Inferior parietal cortex (tissue), 1 donor: Measurements from ENCODE around the gene CBX4.
"Not testable (repeated sequence)": the region's sequence is repeated elsewhere in the genome, so short reads cannot be mapped to it uniquely, and the experiment has no call there.

Source experiments
- DNase-seq: peaks from one replicate; pipeline ENCODE4 v3.0.0-alpha.2; 2016; ENCODE audit errors: extremely low spot score

Gene CBX4

DNA sequence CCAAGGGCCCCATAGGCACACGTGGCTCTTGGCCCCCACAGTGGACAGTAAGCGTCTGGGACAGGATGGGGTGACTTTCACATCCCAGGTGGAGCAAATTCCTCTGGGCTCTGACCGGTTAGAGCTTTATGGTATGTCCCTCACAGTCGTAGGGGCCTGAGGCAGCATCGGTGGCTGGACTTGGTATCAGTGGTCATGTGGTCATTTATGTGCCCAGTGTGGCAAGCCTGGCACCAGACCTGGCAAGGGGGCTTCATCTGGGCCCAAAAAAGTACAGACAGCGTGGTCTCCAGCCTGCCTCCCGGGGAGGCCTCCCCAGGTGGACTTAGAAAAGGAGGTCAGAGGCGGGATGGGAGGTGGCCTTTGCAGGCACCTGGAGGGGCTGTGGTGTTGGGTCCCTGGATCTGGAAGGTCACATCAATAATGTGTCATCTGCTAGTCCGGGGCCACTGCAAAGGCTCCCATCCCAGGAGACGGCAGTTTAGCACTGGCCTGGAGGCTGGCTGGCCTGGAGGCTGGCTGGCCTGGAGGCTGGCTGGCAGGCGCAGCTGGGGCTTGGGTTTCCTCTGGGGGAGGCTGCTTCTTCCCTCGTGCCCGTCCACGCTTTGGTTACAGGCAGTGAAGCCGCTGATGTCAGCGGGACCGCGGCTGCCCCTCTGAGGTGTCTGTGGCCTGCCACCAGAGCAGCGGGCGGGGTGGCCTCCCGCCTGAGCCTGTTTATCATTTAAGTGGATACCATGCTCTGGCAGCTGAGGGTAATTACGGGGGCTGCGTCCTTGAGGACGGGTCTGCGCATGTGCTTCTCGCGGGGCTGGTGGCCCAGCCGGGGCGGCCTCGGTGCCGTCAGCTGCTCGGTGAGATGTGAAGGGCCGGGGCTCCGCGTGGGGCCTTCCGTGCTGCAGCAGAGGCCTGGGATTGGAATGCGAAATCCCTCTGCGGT, 20.7 kb upstream of the CBX4 start:
- DNase-seq, result no peak

DNA sequence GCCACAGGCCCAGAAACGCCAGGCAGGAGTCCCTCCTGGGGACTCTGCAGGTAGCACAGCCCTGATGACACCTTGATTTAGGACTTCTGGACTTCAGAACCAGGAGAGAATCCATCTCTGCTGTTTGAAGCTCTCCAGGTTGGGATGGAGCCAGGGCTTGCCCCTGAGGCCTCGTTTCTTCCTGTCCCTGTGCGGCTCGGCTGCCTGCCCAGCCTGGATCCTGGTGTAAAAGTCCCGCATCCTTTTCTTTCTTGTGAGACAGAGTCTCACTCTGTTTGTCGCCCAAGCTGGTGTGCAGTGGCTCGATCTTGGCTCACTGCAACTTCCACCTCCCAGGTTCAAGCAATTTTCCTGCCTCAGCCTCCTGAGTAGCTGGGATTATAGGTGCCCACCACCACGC, 17.9 kb upstream of the CBX4 start:
- DNase-seq, result no peak

DNA sequence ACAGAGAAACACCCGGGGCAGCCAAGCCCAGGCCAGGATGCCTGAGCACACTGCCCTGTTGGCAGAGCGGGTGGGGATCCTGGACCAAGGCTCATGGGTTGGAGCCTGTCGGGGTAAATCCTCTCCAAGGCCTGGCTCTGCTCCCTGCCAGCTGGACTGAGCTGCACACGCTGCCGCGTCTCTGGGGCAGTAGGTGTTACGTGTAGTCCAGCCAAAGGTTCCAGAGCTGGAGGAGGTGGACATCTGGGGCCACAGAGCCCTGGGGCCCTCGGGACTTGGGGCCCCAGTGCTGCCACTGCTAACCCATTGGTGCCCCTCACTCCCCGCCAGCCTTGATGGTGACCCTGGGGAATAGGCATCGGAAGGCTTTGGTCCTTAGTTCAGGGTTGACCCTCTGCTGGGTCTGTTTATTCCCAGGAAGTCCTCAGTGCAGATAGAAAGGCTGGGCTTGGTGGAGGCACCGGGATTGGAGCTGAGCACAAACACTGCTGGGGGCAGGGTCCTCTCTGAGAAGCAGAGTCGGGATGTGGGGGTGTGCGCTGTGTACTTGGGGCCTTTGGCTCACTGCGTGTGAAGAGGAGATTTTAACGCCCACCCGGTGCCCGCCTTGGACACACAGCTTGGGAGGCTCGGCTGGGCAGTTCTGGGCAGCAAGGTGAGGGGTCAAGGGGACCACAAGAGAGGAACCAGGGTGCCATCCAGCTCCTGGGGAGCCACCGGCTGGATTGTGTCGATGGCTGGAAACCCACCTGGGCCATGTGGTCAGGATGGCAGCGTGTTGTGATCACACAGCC, 16.3 kb upstream of the CBX4 start:
- no peak for DNase-seq

DNA sequence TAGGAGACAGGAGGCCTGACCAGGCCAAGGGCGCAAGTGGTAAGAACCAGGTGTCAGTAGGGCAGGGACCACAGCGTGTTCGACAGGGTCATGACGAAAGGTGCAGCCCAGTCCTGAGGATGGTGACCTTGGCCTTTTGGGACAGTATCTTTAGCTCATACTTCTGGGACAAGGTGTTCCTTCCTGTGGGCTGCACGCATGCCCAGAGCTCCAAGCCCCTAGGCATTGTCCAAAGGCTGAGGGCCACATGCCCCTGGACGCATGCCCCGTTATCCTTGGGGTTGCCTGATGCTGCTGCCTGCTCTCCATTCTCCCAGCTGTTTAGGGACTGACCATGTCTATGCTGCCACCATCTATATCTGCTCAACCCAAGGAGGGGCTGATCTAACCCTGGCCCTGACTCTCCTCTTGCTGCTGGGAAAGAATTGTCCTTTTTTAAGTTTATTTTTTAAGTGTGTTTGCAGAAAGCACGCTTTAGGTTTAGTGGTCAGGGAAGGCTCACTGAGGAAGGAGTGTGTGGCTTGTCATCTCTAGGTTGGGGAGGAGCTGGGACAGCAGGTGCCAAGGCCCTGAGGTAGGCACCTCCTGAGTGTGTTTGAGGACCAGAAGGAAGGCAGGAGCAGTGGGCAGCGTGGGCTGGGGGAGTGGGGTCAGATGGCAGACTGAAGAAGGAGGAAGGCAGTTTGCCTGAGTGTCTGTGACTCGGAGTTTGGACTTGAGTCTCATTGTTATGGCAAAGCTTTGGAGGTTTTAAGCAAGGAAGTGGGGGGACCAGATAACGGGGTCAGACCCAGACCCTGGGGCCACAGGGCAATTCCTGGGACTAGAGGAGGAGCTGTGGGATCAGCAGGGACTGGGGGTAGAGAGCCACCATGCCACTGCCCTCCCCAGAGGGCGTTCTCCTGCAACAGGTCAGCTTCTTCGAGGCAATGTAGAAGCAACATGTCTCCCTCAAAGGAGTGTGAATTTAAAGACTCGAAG, 15.1 kb upstream of the CBX4 start:
- no peak for DNase-seq

DNA sequence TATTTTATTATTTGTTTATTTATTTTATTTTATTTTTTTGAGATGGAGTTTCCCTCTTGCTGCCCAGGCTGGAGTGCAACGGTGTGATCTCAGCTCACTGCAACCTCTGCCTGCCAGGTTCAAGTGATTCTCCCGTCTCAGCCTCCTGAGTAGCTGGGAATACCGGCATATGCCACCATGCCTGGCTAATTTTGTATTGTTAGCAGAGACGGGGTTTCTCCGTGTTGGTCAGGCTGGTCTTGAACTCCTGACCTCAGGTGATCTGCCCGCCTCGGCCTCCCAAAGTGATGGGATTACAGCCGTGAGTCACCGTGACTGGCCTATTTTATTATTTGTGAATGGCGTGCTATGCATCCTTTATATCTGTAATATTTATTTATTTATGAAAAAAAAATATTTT, 13.9 kb upstream of the CBX4 start:
- not testable (repeated sequence) for DNase-seq

GRCh38 chr17:79852748-79853147, 13.5 kb upstream of the CBX4 start:
- DNase-seq, result no peak

- no peak for DNase-seq
Measured at GRCh38 chr17:79851461-79851817, 12.2 kb upstream of the CBX4 start.

DNA sequence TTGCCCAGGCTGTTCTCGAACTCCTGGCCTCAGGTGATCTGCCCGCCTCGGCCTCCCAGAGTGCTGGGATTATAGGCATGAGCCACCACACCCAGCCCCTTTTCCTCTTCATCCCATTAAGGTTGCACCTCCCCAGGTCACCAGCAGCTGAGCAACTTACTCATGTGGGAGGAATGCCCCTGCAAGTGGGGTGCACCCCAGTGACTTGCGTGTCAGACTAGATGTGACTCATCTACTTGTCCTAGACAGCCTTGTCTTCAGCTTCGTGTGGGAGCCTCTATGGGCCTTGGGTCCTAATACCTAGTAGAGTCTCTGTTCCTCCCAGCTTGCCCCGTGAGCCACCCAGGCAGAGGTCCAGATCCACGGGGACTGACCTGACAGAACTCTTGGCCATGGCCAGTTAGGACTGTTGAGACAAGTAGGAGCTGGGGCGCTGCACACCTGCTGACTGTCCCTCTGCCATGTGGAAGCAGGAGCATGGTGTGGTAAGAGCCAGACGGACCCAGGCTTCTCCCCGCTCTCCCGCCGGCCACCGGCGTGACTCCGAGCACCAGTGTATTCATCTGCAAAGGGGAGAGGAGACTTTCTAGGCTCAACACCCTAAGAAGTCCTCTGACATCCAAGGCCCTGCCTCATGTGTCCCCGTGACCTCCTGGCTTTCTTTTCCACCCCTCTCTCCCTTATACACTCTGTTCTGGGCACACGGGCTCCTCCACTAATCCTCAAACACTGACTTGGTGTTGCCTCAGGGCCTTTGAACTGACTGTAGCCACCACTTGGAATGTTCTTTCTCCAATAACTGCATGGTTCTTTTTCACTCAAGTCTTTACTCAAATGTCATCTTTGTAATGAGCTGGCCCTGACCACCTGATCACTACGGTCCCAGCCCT, 11.6 kb upstream of the CBX4 start:
- no peak for DNase-seq

- DNase-seq, result no peak
Measured at GRCh38 chr17:79849953-79850352, 10.7 kb upstream of the CBX4 start.

GRCh38 chr17:79848370-79848766, 9.1 kb upstream of the CBX4 start:
- DNase-seq, result no peak

DNA sequence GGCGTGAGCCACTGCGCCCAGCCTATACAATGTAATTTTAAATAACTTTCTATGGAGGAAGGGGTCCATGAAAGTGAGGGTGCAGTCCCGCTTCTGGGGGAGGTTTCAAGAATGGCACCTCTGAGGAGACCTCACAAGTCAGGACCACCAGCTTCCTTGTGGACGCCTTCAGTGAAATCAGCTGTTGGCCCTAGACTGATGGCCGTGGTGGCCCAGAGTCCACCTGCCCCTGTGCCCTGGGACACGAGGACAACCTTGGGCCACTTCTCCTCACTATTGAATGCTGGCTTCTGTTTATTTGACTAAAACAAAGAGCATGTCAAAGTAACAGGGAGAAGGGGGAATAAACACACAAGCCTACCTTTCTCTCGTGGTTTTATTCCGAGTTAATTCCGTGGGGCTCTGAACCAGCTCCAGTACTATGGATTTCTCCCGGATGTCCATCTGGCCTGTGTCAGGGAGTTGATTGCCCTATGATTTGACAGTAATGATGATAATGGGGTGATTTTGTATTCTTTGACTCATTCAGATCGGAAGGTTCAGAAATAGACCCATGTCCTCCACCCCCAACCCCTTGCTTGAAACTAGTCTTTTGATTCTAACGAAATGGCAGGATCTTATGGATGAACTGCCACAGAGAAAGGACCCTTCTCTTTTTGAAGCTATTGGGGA, 8.6 kb upstream of the CBX4 start:
- DNase-seq, result no peak

DNA sequence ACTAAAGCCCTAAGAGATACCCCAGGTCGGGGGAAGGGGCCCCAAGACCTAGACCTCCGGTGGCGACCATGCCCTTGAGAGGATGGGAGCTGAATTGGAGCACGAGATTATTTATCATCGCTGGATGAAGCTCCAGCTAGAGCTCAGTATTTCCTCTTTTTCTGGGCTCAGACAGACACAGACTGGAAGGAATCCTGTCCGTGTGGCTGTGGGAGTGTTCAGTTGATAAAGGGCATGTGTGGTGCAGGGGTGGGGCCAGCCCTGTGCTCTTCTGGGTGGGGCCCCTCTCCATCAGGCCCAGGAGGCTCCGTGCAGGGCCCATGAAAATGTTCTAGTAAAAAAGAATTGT, 6.3 kb upstream of the CBX4 start:
- DNase-seq, result no peak

DNA sequence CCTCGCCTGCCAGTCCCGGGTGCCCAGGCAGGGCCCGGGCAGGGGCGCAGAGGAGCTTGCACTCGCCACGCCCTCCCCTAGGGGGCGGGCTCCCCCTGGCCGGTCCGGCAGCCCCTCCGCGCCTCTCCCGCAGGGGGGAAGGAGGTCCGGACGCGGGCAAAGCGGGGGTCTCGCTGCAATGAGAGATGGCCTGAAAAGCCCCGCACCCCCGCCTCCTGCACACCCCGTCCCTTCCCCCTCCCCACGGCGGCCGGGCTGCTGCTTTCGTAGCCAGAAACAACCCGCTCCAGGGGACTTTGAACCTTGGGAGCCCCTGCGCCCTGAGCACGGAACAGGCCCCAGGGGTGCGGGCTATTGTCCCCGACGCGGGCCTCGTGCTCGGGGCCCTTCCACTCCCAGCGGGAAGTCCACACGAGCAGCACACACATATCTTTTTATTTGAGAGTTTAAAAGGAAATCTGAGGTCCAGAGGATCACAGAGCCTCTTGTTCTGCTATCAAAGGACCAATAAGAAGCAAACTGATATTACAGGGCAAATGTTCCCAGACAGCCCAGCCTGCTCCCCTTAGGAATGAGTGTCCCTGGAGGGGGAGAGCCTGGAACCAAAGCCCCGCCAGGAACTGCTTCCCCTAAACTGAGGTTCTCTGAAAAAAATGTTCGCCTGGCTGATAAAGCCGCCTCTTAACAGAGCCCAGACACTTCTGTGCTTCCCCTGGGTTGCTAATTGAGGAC, 5.8 kb upstream of the CBX4 start:
- no peak for DNase-seq

GRCh38 chr17:79843816-79844800, 4.9 kb upstream of the CBX4 start:
- DNase-seq, result no peak

DNA sequence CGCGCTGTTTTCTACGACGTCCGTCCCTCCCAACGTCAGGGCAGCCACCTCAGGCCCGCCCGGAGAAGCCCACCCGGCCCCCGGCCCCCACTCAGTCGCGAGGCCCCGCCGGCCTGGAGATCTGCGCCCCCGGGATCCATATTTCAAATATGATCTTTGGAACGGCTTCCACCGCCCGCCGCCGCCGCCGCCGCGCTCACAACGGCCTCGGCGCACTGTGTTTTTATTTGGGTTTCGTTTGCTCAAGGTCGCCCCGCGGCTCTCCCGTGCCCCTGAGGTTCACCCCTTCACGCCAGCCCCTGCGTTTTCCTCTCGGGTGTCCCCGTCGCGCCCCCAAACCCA, 4.2 kb upstream of the CBX4 start:
- DNase-seq, result no peak

- DNase-seq, result no peak
Measured at GRCh38 chr17:79842656-79843473, 3.6 kb upstream of the CBX4 start.

DNA sequence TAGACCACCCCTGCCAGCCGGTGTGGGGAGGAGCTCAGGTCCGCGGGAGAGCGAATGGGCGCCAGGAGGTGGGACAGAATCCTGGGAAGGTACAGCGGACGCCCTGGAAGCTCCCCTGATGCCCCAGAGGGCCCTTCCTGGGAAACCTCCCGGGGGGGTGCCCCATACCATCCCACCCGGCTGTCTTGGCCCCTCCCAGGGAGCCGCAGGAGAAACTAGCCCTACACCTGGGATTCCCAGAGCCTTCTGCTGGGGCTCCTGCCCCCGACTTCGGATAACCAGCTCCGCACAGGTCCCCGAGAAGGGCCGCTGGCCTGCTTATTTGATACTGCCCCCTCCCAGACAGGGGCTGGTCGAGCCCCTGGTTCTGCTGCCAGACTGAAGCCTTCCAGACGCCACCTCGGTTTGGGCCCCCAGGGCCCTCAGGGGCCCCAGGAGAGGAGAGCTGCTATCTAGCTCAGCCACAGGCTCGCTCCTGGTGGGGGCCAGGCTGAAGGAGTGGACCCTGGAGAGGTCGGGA, 3.0 kb upstream of the CBX4 start:
- DNase-seq, result no peak
